Measurements from ENCODE around the gene MEX3B. TPM values are rescaled to one million over a fixed set of nuclear protein-coding genes. Genes with fewer than 3 reads are reported as not detected.

The MEX3B gene
- total RNA-seq, 1 experiment from 2014 or later = 8.5 TPM

DNA sequence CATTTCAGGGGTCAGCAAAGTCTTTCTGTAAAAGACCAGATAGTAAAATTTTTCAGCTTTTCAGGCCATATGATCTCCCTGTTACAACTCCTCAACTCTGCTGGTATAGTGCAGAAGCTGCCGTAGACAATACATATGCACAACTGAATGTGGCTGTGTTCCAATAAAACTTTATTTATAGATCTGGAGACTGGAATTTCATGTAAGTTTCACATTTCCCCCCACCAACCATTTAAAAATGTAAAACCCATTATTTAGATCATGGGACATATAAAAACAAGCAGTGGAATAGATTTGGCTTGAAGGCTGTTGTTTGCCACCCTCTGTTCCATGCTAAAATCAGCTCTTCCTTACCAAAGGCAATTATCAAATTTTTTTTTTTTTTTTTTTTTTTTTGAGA is 28.8 kb upstream of the MEX3B start:
- no peaks in the 10 kb centered on the region for H3K4me1 ChIP-seq (ENCODE audit: control insufficient read depth, insufficient read depth, low read length)
- intact Hi-C loops (cut with micrococcal nuclease; ENCODE audit: unreplicated experiment) = no loop called here
- H3K36me3 ChIP-seq (ENCODE audit: control insufficient read depth, insufficient read depth, low read length) = no peaks in the 10 kb centered on the region
- TF ChIP-seq SIN3A (IDR thresholded peaks at IDR 0.05; ENCODE audit: borderline replicate concordance, insufficient read depth, low read depth, low read length) (no peak), POLR2AphosphoS5 (IDR thresholded peaks at IDR 0.05; ENCODE audit: low read depth, low read length) (no peak), TCF7L2 (IDR thresholded peaks at IDR 0.05; ENCODE audit: low read depth, low read length) (no peak)
- TF ChIP-seq, protein P1, sequence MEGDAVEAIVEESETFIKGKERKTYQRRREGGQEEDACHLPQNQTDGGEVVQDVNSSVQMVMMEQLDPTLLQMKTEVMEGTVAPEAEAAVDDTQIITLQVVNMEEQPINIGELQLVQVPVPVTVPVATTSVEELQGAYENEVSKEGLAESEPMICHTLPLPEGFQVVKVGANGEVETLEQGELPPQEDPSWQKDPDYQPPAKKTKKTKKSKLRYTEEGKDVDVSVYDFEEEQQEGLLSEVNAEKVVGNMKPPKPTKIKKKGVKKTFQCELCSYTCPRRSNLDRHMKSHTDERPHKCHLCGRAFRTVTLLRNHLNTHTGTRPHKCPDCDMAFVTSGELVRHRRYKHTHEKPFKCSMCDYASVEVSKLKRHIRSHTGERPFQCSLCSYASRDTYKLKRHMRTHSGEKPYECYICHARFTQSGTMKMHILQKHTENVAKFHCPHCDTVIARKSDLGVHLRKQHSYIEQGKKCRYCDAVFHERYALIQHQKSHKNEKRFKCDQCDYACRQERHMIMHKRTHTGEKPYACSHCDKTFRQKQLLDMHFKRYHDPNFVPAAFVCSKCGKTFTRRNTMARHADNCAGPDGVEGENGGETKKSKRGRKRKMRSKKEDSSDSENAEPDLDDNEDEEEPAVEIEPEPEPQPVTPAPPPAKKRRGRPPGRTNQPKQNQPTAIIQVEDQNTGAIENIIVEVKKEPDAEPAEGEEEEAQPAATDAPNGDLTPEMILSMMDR (IDR thresholded peaks at IDR 0.05) = no peak
- TF ChIP-seq, protein P2, sequence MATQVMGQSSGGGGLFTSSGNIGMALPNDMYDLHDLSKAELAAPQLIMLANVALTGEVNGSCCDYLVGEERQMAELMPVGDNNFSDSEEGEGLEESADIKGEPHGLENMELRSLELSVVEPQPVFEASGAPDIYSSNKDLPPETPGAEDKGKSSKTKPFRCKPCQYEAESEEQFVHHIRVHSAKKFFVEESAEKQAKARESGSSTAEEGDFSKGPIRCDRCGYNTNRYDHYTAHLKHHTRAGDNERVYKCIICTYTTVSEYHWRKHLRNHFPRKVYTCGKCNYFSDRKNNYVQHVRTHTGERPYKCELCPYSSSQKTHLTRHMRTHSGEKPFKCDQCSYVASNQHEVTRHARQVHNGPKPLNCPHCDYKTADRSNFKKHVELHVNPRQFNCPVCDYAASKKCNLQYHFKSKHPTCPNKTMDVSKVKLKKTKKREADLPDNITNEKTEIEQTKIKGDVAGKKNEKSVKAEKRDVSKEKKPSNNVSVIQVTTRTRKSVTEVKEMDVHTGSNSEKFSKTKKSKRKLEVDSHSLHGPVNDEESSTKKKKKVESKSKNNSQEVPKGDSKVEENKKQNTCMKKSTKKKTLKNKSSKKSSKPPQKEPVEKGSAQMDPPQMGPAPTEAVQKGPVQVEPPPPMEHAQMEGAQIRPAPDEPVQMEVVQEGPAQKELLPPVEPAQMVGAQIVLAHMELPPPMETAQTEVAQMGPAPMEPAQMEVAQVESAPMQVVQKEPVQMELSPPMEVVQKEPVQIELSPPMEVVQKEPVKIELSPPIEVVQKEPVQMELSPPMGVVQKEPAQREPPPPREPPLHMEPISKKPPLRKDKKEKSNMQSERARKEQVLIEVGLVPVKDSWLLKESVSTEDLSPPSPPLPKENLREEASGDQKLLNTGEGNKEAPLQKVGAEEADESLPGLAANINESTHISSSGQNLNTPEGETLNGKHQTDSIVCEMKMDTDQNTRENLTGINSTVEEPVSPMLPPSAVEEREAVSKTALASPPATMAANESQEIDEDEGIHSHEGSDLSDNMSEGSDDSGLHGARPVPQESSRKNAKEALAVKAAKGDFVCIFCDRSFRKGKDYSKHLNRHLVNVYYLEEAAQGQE (IDR thresholded peaks at IDR 0.05; ENCODE audit: insufficient read depth in 1 of 2, low read depth in 2 of 2, low read length in 1 of 2) = no peak
- H3K27me3 ChIP-seq (ENCODE audit: control insufficient read depth, insufficient read depth, low read length) = peaks cover 10% of the 10 kb centered on the region
- H3K27ac ChIP-seq (ENCODE audit: low read length) = no peak overlapping the region
- H3K9me3 ChIP-seq (ENCODE audit: control insufficient read depth, insufficient read depth, low read depth, low read length) = no peaks in the 10 kb centered on the region
- ATAC-seq = no peak
- ChIA-PET POLR2A (no interaction called here), CTCF (no interaction called here)
- no peak overlapping the region for H3K4me3 ChIP-seq (ENCODE audit: low read depth in 2 of 2, low read length in 2 of 2)
- BruUV-seq (replicated peaks) = no TSS peak
- in situ Hi-C loops (cut with HindIII; ENCODE audit: low pct_unique_long_range_greater_than_20kb, low sequenced_read_pairs) = no loop called here
- no peak for DNase-seq (ENCODE audit: low read depth, low spot score)

DNA sequence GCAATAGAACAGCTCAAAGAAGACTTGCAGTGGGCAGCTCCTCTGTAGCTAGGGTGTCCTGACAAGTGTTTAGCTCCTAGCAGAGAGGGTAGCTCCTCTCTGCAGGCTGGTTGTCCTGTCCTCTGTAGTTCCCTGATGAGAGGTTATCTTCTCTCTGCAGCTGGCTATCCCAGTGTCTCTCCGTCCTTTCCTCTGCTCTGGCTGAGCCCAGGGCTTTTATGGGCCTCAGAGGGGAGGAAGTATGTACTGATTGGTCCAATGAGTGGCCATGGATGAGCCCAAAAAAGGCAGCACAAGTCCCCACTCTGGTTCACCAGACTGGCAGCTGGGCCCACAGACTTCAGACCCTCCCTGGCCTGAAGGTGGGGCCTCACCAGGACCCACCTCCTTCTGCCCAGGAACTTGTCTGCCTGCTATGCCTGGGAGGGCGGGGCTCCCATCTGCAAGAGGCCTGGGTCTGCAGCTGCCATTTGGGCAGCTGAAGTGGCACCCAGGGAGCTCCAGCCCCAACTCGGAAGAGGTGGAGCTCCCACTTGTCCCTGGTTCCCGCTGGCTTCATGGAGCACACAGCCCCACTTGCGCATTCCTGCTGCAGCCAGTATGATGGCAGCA is 27.2 kb upstream of the MEX3B start:
- POLR2A ChIA-PET = no interaction called here
- ATAC-seq (no peak), DNase-seq (ENCODE audit: low read depth, low spot score) (no peak)
- H3K27me3 ChIP-seq (ENCODE audit: control insufficient read depth, insufficient read depth, low read length) = peaks cover 7% of the 10 kb centered on the region; the same call in 1 of the 2 replicates
- intact Hi-C loops (cut with micrococcal nuclease; ENCODE audit: unreplicated experiment) (no loop called here), in situ Hi-C loops (cut with HindIII; ENCODE audit: low pct_unique_long_range_greater_than_20kb, low sequenced_read_pairs) (no loop called here)
- no TSS peak for BruUV-seq (replicated peaks)
- H3K9me3 ChIP-seq (ENCODE audit: control insufficient read depth, insufficient read depth, low read depth, low read length) = no peaks in the 10 kb centered on the region
- H3K27ac ChIP-seq (ENCODE audit: low read length) = no peak overlapping the region
- CTCF ChIA-PET = no interaction called here
- no peaks in the 10 kb centered on the region for H3K4me1 ChIP-seq (ENCODE audit: control insufficient read depth, insufficient read depth, low read length)
- H3K36me3 ChIP-seq (ENCODE audit: control insufficient read depth, insufficient read depth, low read length) = no peaks in the 10 kb centered on the region
- TF ChIP-seq SIN3A (IDR thresholded peaks at IDR 0.05; ENCODE audit: borderline replicate concordance, insufficient read depth, low read depth, low read length) (no peak), POLR2AphosphoS5 (IDR thresholded peaks at IDR 0.05; ENCODE audit: low read depth, low read length) (no peak), TCF7L2 (IDR thresholded peaks at IDR 0.05; ENCODE audit: low read depth, low read length) (no peak)
- TF ChIP-seq, protein P1 (IDR thresholded peaks at IDR 0.05) = no peak
- TF ChIP-seq, protein P2 (IDR thresholded peaks at IDR 0.05; ENCODE audit: insufficient read depth in 1 of 2, low read depth in 2 of 2, low read length in 1 of 2) = no peak
- no peak overlapping the region for H3K4me3 ChIP-seq (ENCODE audit: low read depth in 2 of 2, low read length in 2 of 2)

Measured in Panc1 (cell line).